ENCODE data around the gene SOX30.

SOX30 gene

DNA sequence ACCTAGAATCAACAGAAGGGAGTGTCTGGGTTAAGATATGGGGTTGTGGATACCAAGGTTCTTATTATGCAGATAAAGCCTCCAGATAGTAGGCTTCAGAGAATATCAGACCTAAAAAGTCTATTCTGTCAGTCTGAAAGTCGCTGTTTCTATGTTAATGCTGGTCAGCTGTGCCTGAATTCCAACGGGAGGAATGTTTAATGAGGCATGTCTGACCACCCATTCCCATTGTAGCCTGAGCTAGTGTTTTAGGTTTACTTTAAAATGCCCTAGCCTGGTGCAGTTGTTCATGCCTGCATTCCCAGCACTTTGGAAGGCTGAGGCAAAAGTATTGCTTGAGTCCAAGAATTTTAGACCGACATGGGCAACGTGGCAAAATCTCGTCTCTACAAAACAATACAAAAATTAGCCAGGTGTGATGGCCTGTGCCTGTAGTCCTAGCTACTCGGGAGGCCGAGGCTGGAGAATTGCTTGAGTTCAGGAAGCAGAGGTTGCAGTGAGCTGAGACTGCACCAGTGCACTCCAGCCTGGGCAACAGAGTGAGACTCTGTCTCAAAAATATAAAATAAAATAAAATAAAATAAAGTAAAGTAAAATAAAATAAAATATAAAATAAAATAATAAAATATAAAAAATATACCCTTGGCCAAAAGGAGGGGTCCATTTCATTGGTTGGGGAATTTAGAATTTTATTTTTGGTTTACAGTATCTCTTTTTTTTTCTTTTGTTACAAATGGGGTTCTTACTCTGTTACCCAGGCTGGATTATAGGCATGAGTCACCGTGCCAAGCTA, 7.8 kb upstream of the SOX30 start:
- no peak for DNase-seq

DNA sequence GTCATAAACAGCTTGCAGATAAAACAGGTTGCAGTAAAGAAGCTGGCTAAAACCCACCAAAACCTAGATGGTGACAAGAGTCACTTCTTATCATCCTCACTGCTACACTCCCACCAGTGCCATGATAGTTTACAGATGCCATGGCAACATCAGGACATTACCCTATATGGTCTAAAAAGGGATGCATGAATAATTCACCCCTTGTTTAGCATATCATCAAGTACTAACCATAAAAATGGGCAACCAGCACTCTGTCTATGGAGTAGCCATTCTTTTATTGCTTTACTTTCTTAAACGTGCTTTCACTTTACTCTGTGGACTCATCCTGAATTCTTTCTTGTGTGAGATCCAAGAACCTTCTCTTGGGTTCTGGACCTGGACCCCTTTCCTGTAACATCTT, 6.7 kb upstream of the SOX30 start:
- no peak for DNase-seq

DNA sequence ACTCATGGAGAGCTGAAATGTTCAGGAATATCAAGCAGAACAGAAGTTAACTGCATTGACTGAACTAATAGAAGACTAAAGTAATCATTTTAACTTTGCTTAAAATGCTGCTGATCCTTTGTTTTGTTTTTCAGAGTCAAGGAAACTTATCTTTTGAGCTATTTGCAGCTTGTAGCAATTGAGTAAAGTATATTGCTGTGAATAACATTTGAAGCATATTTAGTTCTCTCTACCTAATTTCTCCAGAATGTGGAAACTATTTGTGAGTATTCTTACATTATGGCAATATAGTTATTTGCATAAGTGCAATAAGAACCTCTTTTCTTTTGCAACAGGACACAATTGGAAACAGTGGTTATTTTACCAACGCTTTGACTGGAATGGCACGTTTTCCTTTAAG, 5.3 kb upstream of the SOX30 start:
- DNase-seq = no peak

DNA sequence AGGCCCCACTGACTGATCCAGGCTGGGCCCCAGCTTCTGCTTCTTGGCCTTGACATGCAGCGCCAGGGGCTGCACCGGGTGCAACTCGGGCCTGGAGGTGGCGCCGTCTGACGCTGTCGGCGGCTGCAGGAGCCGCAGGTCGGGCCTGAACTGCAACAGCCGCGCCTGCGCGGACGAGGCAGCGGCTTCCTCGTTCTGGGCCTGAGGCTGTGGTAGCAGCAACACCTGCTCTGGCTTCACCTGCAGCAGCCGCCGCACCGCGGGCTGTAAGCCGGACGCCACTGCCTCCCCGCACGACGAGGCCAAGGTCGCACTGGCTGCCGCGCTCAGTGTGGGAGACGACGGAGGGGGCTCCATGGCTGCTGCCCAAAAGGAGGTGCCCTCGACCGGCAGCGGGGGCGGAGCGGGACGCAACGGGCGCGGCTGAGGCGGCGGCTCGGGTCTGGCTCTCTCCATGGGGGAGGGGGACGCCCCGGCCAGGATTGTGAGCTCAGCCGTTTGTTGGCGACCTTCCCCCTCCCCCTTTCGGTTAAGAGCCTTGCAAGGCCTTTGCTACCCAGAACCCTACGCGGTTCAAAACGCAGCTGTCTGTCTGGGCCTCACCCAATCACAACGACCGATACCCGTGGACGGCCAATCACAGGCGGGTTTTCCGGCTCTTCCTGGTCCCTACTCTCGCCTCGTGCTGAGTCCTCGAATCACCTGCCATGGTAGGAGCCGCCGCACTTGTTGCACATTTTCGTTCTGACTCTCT, 438 bp downstream of the SOX30 start:
- peak; percentile 86 for DNase-seq

DNA sequence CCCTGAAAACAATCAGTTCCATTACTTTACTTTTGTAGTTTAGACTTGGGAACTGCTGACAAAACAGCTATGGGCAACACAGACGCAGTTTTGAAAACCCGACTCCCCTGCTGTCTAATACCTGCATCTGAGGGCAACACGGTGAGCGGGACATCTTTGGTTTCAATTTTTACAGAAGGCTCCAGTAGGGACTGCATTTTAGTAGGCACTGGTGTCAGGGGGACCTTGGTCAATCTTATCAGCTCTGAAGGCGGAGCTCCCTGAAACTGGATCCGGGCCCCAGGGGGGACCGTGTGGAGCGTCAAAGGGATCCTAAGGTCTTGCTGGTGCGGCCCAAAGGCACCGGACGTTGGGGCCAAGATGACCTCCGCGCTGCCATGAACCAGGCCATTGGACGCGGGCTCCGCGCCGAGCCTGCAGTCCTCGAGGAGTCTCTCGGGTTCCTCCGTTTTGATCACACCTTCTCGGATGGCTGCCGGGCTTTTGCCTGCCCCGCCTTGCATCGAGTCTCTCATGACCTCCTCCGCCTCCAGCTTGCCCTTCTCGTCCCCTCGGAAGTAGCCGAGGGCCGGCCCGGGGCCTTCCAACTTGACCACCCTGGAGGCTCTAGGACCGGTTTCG, 1.1 kb downstream of the SOX30 start:
- DNase-seq = no peak

DNA sequence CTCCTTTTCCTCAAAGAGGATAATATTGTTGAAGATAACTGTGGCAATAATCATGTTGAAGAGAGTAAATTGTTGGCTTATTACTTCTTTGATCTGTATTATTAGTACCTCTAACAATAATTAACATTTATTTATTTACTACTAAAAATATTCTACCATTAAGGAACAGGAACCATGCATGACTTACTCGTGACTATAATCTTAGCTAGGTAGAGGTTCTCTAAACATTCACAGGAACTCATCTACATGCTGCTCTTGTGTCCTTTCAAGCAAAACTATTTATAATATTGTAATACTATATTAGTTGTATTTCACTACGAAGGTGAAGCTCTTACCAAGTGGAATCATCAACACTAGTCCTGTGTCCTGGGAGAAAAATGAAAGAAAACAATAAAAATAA, 3.1 kb downstream of the SOX30 start:
- DNase-seq = no peak

DNA sequence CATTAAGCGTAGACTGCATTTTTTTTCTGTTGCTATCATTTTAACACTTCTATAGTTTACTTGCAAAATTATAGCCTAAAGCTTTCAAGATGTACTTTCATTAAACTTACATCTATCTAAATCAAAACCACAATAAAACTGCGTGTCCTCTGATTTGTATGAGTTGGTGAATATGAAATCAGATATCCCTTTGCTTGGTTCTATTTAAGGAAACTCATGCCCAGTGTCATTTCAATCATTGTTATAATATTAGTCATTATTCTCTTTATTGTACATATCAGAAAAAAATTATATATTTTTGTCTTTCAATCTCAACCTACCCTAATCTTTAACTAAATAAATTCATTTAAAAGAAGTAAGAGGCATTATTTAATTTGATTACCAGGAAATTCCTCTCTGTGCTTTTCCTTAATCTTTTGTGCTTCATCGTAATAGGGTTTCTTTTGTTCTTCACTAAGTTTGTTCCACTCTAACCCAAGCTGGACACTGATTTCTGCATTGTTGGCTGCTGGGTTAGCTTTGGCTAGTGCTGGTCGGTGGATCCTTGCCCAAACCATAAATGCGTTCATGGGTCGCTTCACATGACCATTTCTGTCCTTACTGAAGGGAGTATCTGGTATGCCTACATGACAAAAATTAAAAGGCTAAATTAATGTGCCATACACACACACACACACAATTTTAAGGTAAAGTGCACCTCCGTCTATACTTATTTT, 3.8 kb downstream of the SOX30 start:
- no peak for DNase-seq

DNA sequence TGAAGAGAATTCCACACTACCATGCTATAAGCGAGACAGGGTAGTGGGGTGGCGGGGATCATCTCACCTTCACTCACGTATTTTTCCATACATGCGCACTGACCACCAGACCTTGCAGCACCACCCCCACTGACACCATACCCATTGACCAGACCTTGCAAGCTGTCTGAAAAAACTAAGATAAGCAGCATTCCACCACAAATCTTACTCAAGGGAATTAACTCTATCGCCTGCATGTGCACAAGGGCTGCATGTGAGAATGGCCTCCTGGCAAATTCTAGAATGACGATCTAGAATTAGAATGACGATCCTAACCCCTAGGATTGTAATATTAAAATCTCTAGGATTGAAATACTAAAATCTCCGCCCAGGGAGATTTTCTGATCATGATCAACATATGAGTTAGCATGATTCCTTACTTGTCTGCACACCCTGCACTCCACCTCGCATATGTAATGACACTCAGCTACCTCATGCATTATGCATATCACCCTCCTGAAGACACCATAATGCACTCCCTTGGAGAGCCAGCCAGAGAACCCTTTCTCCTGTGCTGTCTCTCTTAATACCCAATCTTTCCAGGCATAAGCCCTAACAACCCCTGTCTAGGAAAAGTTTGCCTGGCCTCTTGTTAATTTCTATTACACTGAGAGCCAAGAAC, 11.7 kb downstream of the SOX30 start:
- no peak for DNase-seq

DNA sequence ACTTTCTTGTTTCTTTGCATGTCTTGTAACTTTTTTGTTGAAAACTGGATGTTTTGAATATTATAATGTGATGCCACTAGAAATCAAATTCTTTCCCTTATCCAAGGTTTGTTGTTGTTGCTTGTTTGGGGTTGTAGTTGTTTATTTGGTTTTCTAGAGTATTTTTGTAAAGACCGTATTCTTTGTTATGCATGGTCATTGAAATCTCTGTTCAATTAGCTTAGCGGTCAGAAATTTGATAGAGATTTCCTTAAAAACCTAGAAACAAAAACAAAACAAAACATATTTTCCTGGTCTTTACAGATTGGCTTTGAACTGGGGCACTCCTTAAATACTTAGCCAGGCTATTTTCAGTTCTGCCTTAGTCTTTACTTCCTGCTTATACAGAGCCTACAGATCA, 21.9 kb downstream of the SOX30 start:
- no peak for DNase-seq

DNA sequence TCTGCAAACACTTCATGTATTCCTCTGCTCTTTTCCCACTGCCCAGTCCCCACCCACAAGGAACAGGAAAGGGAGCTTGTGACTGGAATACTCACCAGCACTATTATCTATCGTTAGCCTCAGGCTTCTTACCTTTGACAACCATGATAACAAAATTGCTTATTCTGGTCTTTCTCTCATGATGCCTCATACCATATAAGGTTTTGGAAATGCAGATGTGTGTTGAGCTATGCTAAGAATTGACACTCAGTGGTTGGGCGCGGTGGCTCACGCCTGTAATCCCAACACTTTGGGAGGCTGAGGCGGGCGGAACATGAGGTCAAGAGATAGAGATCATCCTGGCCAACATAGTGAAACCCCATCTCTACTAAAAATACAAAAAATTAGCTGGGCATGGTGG, 25.4 kb downstream of the SOX30 start:
- DNase-seq = no peak

DNA sequence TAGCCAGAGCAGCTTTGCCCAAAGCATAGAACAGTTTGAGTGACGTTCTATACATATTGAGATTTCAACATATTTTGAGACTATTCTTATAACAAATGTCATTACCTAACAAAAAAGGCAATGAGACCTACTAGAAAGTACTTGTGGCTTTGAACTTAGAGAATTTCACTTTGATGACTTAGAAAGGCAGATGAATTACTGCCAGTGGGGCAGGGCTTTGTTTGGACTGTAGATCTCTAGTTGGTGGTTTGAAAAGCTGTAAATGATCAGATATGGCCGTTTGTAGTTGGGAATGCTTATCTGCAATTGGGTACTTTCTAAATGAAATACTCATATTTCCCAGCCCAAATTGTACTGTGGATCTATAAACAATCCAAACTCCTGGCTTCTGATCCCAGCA, 28.1 kb downstream of the SOX30 start:
- DNase-seq = no peak

DNA sequence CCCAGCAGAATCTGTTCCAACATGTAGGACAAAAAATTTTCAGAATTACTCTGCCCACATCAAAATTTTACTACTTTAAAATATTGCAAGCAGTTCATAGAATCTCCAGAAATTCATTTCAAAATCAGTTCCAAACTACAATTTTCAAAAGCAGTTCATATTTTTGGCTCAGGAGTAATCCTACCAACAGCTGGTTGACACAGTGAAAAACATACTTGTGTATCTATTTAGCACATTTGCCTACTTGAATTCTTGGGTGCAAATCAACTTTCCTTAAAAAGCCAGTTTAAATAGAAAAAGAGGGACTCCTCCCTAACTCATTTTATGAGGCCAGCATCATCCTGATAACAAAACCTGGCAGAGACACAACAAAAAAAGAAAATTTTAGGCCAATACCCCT, 31.5 kb downstream of the SOX30 start:
- no peak for DNase-seq

DNA sequence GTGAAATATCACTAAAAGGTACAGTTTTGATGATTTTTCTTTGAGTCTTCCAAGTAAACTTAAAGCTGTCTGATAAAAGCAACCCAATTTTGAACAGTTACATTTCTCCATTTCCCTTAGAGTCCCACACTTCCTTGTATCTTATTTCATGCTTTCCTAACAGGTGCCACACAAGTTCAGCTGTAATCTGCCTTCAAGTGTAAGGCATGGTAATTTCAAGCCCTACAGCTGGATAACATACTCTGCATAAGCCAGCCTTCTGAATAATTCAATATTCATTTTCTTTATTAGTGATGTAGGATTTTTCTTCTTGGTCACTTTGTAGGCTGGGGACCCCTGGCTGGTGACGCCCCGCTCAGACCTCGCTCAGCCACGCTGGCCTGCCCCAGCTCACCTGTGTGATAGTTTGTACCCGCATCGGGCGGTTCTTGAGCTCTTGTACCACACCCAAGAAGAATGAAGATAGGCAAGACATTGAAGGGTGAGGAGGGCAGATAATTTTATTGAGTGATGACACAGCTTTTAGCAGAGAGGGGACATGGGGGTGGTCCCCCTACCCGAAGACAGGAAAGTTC, 34.0 kb downstream of the SOX30 start:
- DNase-seq = no peak

DNA sequence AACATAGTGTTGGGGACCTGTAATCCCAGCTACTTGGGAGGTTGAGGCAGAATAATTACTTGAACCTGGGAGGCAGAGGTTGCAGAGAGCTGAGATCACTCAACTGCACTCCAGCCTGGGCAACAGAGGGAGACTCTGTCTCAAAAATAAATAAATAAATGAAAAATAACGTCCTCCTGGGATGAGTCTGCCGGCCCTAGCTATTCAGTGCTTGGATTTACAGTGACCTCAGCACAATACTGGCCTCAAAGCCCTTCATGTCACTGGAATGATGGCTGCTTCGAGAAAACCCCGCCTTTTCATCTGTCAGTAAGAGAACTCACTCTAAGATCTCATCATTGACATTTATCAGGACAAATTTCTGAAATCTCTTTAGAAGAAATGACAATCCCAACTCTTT, 35.5 kb downstream of the SOX30 start:
- DNase-seq = no peak

DNA sequence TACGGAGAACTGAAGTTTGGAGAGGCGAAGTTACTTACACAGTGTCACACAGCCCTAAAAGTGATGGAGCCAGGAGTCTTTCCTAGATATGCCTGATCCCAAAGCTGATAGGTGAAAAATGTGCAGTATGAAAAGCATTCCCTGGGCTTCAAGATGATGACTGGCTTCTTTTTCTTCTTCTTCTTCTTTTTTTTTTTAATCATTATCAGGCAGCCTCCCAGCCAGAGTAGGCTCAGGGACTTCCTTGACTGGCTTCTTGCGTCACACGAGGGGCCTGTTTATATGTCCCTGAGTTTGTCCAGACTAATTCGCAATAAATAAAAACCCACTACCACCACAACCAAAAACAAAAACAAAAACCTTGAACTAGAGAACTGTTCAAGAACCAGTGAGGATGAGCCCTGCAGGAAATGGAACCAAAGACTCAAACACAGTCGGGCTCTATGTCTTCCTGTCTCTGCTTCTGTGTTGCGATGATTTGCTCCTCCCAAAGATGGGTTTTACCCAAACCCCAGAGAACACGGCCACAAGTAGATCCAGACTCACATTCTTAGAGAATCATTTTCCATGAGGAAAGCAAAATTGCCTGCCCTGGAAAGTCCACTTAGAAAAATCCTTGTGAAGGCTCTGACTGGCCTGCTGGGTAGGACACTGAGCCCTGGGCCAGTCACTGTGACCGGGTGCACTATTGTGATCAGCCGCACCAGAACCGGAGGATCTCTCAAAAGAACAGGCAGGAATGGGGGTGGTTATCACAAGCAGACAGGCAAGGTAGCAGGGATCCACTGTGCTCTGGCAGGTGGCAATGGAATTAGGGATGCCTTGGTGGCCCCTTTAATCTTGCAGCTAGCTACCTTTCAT, 38.6 kb downstream of the SOX30 start:
- no peak for DNase-seq

DNA sequence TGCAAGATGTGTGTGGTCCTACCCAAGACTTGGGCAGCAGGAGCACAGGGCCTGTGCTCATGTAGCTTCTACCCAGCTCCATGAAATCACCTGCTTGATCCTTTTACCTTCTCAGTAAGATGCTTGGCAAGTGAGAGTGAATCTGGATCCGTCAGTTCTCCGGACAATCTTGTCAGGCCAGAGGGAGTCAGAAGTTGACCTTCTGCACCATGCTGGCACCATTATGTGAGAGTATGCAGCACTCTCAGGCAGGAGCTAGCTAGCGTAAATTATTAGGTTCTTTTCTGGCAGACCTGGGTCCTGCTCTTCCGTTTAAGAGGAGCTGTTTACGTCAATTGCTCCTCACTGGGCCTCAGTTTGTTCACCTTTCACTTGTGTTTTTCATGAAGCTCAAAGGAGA, 39.7 kb downstream of the SOX30 start:
- no peak for DNase-seq

DNA sequence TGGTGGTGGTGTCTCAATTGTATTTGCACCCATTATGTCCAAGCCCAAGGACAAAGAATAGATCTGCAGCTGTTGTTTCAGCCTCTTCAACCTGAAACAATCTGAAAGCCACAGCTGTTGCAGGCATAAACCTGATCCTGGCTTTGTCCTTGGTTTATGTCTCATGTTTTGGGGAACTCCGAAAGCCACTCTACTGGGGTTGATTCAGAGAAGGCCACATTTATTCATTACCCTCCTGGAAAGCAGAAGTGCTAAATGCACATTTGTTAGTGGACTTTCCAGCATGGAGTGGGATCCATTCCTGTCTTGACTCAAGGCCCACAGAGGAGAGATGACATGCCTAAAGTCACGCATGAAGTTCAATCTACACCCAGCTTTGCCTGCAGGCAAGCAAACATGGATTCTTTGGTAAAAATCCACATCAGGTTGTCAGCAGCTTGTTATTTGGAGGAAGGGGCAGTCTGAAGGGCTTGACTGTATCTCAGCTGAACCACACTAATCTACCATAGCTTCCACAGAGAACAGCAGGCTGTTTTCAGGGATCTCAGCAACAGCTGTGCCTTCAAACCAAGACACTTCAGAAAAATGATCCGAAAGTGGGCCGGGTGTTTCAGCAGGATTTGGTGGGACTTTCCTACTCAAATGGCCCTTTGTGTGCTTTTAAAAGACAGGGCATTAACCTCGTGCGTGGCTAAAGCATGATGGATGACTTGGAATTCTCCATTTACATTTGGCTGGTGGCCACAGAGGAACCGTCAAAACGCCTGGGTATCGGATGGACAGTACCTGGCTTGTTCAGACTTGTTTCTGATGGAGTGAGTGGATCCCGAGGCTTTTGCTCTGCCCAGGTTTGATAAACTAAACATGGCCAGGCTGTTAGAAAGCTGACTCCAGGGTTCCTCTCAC, 40.4 kb downstream of the SOX30 start:
- DNase-seq = no peak

DNA sequence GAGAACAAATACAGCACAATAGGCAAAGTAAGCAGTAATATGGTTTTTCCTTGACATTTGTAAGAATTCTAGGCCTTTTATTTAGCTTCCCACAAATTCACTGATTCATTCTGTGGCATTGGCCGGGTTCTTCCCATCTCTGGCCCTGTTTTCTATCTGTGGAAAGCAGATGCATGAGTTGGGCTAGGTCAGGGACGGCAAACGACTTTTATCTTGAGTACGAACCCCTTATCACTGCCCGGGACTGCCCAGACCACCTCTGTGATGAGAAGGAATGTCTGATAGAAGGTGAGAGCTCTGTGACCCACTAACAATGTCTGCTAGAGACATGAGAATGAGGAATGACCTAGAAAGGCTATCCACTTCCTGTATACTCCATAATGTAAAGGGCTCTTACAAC, 41.2 kb downstream of the SOX30 start:
- no peak for DNase-seq

DNA sequence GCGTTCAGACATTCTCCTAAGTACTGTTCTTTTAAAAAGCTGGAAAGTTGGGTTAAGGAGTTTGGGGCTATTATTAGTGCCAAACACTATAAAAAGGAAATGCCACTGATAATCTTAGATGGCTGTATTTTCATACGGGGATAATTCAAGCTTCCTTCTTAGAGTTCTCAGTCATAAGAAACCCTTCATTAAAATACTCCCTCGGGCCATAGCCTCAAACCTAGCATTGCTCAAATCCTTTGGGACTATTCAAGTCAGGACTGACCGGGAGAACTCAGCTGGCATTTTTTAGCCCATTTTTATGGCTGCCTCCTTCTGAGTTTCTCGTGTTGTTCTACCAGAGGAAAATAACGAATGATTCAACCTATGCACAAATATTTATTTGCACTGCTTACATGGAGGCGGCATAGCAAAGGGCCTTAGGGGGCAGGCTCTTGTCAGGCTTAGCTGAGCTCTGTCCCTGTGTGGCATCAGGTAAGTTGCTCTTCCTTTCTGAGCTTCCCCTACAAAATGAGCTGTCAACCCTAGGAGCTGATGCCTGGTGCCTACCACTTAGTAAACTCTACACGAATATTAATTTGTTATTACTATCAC, 43.2 kb downstream of the SOX30 start:
- DNase-seq = no peak

All from stimulated activated CD4-positive, alpha-beta T cell treated with anti-CD3 and anti-CD28 coated beads, Interleukin-15, amount 100 ng/mL, for 24 hours (primary cell).